Activated CD8-positive, alpha-beta memory T cell treated with anti-CD3 and anti-CD28 coated beads, Interleukin-2, amount 50 U/mL, for 24 hours (primary cell): ENCODE results near the gene FGR.

Source experiments
- DNase-seq: peaks from one replicate; pipeline ENCODE4 v3.0.0-alpha.2; 2020; ENCODE audit errors: extremely low read depth

Gene FGR

GRCh38 chr1:27568300-27569087 lies 66.5 kb downstream of the FGR start:
- DNase-seq: peak; percentile 70

- DNase-seq: no peak
Measured at GRCh38 chr1:27567971-27568299, 67.0 kb downstream of the FGR start.

- DNase-seq: no peak
Measured at GRCh38 chr1:27567146-27567526, 67.8 kb downstream of the FGR start.

GRCh38 chr1:27566462-27567145 lies 68.4 kb downstream of the FGR start:
- DNase-seq: no peak

GRCh38 chr1:27564710-27565649 lies 70.0 kb downstream of the FGR start:
- DNase-seq: no peak

GRCh38 chr1:27563591-27564471 lies 71.2 kb downstream of the FGR start:
- DNase-seq: no peak

GRCh38 chr1:27563341-27563590 lies 71.7 kb downstream of the FGR start:
- DNase-seq: no peak

GRCh38 chr1:27562534-27563340 lies 72.2 kb downstream of the FGR start:
- DNase-seq: no peak
